ENCODE data around the gene ZNF148. TPM values are rescaled to one million over a fixed set of nuclear protein-coding genes. Genes with fewer than 3 reads are reported as not detected.

ZNF148 gene
- total RNA-seq, 2 experiments from 2014 or later = 29.6 to 39.0 TPM

Other genes starting within 250 kb of the ZNF148 start
- 1 to 10 TPM; 1.3 to 4.3 TPM for gene SLC12A8, start 162.6 kb downstream of the ZNF148 start, total RNA-seq
- gene SNX4, start 144.9 kb upstream of the ZNF148 start, total RNA-seq = 10 to 100 TPM; 33.0 to 37.9 TPM
- 10 to 100 TPM; 13.8 to 16.4 TPM for gene OSBPL11, start 220.2 kb upstream of the ZNF148 start, total RNA-seq

Data from activated CD8-positive, alpha-beta memory T cell treated with anti-CD3 and anti-CD28 coated beads, Interleukin-2, amount 10 ng/mL, durations not matched to agents 7 days and 5 days (primary cell).